RWPE1 (cell line): ENCODE data around the gene UVSSA.

Experiments
- CTCF ChIA-PET: fragments of 350-600 bp; sonication (Branson Sonifier 250); formaldehyde crosslinking; extraction: SDS; loops from one replicate; lab custom pipeline; 2021; lab: Yijun Ruan, JAX
- POLR2A ChIA-PET: fragments of 400-600 bp; formaldehyde crosslinking; extraction: SDS; loops from one replicate; lab custom pipeline; 2020; ENCODE audit warnings: antibody characterized with exemption; ENCODE audit not compliant: low non-redundant PET; lab: Yijun Ruan, JAX
- DNase-seq: peaks from one replicate; pipeline ENCODE4 v3.0.0; 2012; ENCODE audit warnings: low spot score
- H3K27ac ChIP-seq: fragments of 450-650 bp; 2 replicates; pipeline ENCODE4 v1.5.1; 2017
- TF ChIP-seq, protein P1 (sequence below): fragments of 450-650 bp; conservative IDR thresholded peaks from 2 replicates; pipeline ENCODE4 v1.5.1; 2017; ENCODE audit warnings: low read depth, mild to moderate bottlenecking

UVSSA gene

GRCh38 chr4:1396806-1397455 lies 49.9 kb downstream of the UVSSA start:
- ChIA-PET POLR2A (no interaction called here), CTCF (no interaction called here)
- no peak overlapping the region for H3K27ac ChIP-seq
- TF ChIP-seq, protein P1, sequence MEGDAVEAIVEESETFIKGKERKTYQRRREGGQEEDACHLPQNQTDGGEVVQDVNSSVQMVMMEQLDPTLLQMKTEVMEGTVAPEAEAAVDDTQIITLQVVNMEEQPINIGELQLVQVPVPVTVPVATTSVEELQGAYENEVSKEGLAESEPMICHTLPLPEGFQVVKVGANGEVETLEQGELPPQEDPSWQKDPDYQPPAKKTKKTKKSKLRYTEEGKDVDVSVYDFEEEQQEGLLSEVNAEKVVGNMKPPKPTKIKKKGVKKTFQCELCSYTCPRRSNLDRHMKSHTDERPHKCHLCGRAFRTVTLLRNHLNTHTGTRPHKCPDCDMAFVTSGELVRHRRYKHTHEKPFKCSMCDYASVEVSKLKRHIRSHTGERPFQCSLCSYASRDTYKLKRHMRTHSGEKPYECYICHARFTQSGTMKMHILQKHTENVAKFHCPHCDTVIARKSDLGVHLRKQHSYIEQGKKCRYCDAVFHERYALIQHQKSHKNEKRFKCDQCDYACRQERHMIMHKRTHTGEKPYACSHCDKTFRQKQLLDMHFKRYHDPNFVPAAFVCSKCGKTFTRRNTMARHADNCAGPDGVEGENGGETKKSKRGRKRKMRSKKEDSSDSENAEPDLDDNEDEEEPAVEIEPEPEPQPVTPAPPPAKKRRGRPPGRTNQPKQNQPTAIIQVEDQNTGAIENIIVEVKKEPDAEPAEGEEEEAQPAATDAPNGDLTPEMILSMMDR = no peak
- DNase-seq = no peak

- ChIA-PET POLR2A (no interaction called here), CTCF (no interaction called here)
- DNase-seq = no peak
Observed at GRCh38 chr4:1398681-1399507, 51.9 kb downstream of the UVSSA start.

GRCh38 chr4:1399508-1400190 lies 52.6 kb downstream of the UVSSA start:
- CTCF ChIA-PET = no interaction called here
- H3K27ac ChIP-seq = no peak overlapping the region
- DNase-seq = no peak
- POLR2A ChIA-PET = no interaction called here
- TF ChIP-seq, protein P1 = no peak

More at GRCh38 chr4:1398681-1399507, 51.9 kb downstream of the UVSSA start:
- H3K27ac ChIP-seq = no peak overlapping the region
- TF ChIP-seq, protein P1 = no peak

DNA sequence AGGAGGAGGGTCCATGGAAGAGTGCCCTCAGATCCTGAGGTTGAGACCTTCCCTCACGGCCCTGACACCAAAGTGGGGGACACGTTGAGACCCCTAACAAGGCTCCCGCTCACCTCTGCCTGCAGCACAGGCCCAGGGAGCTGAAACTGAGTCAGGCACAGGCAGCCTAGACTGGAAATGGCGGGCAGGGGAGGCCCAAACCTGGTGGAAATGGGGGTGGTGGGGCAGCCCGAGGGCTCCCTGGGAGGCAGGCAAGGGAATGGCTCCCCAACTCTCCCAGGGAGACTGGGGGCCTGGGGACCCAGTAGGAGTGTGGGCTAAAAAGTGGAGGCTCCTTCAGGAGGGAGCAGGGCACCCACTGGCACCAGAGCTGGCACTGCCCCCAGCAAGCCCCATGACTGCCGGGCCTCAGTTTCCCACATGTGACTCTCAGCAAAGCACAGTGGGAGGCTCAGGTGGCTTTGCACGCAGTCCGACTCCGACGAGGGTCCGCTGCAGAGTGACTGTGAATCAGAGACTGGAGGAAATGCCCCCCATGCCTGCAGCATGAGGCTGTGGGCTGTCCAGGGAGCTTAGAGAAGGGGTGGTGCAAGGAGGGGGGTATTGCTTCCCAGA lies 53.3 kb downstream of the UVSSA start:
- H3K27ac ChIP-seq = no peak overlapping the region
- TF ChIP-seq, protein P1 = no peak
- DNase-seq = no peak
- ChIA-PET CTCF (no interaction called here), POLR2A (no interaction called here)

DNA sequence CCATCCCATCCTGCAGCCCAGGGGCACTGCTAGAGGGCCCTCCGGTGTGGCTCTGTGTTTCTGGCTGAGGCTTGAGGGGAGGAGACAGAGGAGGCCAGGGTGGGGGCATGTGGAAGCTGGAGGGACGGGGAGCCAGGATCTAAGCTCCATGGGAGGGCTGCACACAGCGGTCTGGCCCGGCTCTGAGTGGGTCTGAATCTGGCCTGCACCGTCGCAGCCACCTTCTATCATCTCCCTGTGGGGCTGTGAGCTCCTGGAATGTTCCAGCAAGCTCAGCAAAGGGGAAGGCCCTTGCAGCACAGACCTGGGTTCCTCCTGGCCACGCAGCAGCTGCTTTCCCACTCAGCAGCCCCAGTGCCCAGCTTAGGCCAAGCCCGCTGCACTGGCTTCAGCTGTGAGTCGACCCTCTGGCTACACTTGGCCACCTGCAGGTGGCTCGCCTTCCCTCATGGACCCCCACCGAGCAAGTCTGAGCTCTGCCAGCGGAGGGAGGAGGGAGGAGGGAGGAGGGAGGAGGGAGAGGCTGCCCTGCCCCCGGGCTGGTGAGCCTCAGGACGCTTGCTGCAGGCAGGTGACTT lies 53.9 kb downstream of the UVSSA start:
- CTCF ChIA-PET = no interaction called here
- TF ChIP-seq, protein P1 = no peak
- no peak for DNase-seq
- H3K27ac ChIP-seq = no peak overlapping the region
- POLR2A ChIA-PET = no interaction called here
